CD4-positive, alpha-beta T cell treated with Interferon alpha-2 for 1 hour (primary cell): ENCODE measurements around the gene ABCC8.

Experiments used
- DNase-seq, 2 donors: peaks; one replicate each; pipeline ENCODE4 v3.0.0-alpha.2; 2020 to 2022

The ABCC8 gene

DNA sequence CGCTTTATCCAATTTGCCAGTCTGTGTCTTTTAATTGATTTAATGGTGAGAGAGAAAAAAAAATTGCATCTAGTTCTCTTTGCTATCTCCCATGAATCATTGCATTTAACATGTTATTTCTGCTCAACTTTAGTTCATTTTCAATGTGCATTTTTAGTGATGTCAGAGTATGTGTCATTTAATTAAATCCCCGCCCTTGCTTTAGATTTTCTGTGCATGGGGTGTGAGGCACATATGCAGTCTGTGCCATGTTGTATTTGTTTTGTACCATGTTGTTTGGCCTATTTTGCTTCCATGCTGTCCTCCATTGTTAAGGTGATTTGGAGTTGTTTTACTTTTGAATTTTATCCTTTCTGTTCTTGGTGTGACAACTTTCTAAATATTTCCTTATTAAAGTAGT lies 133.4 kb downstream of the ABCC8 start:
- DNase-seq: no peak
